Renal cortex interstitium (tissue), 11 donors: ENCODE results near the gene DENND2A. TPM values are rescaled to one million over a fixed set of nuclear protein-coding genes. Genes with fewer than 3 reads are reported as not detected.
A peak's percentile ranks its signal among the peaks of the same experiment; 100 is the strongest.

Experiments
- DNase-seq, 11 donors: peaks; one replicate each; pipeline ENCODE4 v3.0.0-alpha.2; 2013; ENCODE audit warnings: low read depth in 9 of 11, low spot score in 4 of 11; ENCODE audit errors: extremely low read depth in 1 of 11
- polyA plus RNA-seq, 3 donors: library from polyadenylated mRNA; unstranded; fragments of 120-200 nt; gene quantifications; one replicate each; pipeline ENCODE4 v1.2.1, GENCODE V29; 2013; ENCODE audit not compliant: insufficient read length in 3 of 3

Gene DENND2A
- polyA plus RNA-seq, 3 donors = 34.2 to 37.3 (median 35.4) TPM

DNA sequence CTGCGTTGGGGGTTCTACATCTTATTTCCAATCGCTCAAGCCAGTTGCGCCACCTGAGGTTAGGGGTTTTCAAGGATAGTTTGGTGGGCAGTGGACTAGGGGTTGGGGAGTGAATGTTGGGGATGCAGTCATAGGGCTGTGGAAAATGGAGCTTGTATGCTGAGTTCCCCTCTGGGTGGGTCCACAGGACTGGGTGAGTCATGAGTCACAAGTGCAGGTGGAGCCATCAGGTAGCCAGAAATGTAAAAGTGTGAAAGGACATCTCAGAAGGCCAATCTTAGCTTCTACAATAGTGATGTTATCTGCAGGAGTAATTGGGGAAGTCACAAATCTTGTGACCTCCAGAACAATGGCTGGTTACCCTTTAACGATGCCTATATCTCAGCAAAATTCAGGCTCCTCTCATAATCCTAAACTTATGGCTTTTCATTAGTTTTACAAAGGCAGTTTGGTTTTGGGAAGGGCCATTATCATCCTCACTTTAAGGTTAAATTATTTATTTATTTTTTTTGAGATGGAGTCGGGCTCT lies 143.3 kb downstream of the DENND2A start:
- DNase-seq = no peak

DNA sequence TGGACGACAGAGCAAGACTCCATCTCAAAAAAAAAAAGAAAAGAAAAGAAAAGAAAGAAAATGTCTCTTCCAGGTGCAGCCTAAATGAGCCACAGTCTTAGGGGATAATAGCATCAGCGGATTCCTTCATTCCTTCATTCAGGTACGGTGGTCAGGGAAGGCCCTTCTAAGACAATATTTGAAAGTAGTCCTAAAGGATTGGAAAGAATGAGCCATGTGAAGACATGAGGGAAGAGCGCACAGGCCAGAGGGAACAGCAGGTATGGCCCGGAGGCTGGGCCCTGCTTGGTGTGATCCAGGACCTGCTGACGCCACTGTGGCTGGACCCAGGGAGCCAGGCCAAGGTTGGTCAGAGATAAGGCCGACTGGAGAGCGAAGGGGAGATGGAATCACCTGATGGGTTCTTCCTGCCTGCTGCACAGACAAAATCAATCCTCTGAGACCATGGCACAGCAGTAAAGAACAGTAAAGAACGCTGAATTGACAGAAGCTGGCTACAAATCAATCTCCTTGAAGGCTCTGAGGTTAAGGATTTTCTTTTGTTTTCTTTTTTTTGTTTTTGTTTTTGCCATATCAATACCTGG lies 145.0 kb downstream of the DENND2A start:
- DNase-seq = no peak

DNA sequence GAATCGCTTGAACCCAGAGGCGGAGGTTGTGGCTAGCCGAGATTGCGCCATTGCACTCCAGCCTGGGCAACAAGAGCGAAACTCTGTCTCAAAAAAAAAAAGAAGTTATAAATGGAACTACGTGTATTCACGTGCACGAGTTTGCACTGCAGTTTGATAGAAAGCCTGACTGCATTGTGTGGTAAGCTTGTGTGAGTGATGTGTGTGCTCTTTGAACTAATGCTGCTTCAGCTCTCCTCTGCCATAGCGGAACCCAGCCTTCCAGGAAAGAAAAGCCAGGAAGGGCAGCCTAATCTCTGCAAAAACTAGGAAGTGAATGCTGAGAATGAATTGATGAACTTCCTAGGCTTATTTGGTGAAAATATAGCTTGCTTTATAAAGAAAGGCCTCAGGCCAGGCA lies 145.7 kb downstream of the DENND2A start:
- no peak for DNase-seq

DNA sequence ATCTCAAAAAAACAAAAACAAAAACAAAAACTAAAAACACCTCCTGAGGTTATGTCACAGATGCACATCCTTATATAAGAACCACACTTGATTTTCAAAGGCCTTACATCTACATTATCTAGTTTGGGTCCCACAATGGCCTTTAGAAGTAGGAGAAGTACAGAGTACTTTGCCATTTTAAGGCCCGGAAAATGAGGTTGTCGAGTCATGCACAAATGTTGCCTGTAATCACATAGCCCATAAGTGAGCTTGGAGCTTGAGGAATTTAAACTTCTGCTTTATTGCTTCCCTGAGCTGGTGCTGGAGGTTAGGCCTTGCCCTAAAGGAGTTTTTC lies 151.6 kb downstream of the DENND2A start:
- DNase-seq = no peak

DNA sequence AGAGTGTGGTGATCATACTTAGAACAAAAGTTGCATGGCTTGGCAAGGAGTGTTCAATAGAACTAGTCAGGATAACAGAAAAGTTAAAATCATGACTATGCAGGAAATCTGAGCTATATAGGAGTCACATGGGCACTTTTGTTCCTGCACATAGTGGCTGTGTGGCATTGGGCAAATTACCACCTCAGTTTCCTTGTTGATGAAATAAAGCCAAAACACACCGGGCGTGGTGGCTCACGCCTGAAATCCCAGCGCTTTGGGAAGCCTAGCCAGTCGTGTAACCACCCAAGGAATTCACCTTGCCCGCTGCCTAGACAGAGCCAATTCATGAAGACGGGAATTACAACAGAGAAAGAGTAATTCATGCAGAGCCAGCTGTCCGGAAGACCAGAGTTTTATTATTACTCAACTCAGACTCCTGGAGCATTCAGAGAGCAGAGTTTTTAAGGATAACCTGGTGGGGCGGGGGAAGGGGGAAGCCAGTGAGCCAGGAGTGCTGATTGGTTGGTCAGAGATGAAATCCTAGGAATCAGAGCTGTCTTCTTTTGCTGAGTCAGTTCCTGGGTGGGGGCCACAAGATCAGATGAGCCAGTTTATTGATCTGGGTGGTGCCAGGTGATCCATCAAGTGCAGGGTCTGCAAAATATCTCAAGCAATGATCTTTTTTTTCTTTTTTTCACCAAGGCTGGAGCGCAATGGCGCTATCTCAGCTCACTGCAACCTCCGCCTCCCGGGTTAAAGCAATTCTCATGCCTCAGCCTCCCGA lies 154.9 kb downstream of the DENND2A start:
- no peak for DNase-seq

DNA sequence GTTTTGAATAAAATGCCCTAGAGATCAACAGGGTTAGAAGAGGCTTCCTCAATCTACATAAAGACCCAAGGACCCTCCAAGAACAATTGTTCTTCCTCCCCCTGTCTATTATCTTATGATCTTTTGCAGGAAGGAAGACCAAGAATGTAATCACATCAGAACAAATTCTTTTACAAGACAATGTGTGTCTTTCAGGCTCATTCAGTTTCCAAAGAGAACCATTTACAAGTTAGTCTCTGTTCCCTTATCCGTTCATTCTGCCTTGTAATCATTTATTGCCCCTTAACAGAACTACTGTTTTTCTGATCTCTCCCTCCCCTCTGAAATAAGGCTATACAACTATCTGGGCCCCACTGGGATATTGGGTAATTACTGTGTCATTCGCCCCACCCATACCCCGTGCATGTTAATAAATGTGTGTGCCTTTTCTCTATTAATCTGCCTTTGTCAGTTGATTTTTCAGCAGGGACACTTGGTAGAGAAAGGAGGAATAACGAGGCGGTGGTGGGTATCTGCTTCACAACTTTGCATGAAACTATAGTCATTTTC lies 155.6 kb downstream of the DENND2A start:
- no peak for DNase-seq

DNA sequence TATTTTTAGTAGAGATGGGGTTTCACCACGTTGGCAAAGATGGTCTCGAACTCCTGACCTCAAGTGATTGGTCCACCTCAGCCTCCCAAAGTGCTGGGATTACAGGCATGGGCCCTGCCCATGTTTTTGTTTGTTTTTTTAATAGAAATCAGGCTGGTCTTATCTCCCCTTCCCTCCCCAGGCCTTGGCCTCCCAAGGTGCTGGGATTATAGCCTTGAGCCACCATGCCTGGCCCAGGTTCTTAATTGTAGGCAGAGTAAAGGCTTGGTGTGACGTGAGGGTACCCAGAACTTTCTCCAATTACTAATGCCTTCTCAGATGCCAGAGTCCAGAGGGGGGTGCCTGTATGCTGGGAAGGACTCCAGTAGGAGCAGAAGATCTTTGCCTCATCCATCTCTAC lies 156.1 kb downstream of the DENND2A start:
- no peak for DNase-seq

DNA sequence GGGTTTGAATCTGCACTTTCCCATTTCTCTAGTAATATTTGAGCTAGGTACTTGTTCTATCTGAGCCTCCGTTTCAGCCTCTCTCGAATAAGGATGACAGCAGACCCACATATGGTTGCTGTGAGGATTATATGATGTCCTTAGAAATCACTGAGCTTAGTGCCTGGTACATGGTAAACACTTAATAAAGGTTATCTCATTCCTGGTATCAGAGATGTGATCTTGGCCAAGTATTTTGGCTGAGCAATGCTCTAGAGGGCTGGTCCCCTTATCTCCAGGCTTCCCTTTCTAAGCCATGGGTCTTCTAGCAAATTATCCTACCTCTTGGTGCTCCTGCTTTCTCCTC lies 160.9 kb downstream of the DENND2A start:
- no peak for DNase-seq

DNA sequence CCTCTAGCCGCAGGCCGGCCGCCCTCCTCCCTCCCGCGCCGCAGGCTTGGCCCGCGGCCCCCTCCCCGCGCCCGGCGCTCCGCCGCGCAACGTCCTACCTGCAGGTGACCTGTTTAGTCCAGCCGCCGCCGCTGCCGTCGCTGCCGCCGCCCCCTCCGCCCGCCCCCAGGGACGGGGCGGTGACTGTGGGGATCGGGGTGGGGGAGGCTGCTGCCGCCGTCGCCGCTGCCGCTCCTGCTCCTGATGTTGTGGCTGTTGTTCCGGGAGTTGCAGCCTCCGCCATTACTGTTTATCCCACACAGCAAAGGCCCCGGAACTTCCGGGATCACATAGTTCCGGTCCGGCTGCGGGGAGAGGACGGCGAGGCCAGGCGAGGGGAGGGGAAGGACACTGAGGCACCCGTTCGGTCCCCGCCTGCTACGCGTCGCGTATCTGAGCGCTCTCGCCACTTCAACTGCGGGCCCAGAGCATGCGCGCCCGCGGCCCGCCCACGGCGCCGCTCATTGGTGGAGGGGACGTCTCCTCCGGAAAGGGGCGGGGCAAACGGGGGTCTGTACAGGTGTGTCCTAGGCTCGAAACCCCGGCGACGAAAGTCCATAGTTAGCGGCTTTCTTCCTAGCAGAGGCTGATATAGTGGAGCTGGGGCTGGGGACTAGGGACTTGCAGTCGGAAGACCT lies 161.4 kb downstream of the DENND2A start, which contains the start of gene MKRN1:
Gene MKRN1, minus strand, starts transcription at position 444 of the 677 bp plus-strand sequence. Its CDS starts 161 bp downstream, at position 283.
- peak; percentile 83 to 94 (median 90) for DNase-seq

DNA sequence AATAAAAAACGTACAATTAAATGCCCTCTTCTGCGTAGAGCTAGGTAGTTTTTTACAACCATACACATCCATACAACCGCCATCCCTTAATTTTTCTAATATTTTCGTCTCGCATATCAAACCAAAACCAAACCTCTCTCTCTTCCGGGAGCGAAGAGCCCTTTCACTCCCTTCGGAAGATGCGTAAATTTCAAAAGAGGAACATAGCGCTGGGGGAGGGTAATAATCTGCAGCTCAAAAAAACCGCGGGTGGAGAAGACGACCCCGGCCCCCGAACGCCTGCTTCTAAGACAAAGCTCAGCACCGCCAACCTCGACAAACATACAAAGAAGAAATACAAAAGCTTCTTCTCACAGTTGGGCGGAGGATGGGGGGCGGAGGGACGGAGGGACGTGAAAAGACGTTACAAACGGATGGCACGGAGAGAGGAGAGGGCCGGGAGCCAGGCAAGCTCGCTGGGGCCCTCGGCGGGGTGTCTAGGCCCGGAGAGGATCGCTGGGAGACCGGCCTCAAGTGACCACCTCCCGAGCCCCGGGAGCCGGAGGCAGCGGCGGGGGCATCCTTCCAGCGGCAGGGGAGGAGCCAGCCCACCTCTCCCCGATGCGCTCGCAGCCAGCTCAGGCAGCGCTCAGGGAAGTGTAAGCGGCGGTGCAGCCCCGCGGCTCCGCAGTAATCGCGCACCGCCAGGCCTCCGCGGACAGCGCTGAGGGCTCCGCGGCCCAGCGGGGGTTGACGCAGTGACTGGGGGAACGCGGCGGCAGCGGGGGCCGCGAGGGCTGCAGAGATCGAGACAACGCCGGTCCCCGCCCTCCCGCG lies 162.2 kb downstream of the DENND2A start:
- peak in 6 of 11 donors; percentile 4 to 37 (median 17) for DNase-seq

DNA sequence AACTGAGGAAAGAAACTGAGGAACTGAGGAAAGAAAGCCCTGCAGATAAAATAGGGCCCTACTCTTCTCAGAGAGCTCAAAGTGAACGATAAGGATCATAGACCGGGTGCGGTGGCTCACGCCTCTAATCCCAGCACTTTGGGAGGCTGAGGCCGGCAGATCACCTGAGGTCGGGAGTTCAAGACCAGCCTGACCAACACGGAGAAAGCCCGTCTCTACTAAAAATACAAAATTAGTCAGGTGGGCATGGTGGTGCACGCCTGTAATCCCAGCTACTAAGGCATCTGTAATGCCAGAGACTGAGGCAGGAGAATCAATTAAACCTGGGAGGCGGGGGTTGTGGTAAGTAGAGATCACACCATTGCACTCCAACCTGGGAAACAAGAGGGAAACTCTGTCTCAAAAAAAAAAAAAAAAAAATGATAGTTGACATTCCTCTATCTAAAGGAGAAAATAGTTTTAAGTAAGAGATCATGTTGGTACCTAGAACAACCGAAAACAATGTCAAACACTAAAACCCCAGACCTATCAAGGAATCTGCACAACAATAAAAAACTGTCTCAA lies 163.8 kb downstream of the DENND2A start:
- no peak for DNase-seq

DNA sequence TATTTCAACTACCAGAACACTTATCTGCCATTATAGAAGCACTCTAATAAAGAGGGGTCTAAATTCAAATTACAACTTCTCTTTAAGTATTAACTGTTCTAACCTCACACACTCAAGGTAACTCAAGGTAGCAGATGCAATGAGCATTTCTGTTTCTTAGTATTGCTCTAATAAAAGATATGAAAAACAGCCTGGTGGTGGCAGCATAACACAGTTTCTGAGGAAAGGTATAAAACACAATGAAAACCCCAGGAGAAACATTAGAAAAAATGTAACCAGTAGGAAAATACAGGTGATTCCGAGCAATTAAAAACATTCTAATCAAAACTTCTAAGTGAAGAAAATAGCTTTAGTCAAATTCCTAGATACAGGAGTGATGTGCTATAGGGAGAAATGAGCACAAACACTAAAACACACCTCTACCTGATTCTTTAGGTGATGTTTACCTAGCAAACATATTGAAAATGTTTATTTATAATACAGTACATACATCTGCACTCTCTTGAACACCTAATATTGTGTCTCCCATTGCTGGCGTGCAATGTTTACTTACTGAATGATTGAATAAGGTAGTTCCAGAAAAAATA lies 164.8 kb downstream of the DENND2A start:
- DNase-seq = peak in 5 of 11 donors; percentile 25 to 48 (median 30)

Other genes starting within 250 kb of the DENND2A start
- gene SLC37A3, start 242.3 kb downstream of the DENND2A start, polyA plus RNA-seq = 10 to 100 TPM; 49.6 to 62.9 (median 57.3) TPM
- 1 to 10 TPM; 2.0 to 3.3 (median 2.2) TPM for gene RAB19, start 236.8 kb downstream of the DENND2A start, polyA plus RNA-seq
- gene MKRN1, start 161.3 kb downstream of the DENND2A start, polyA plus RNA-seq = 100 to 1,000 TPM; 116 to 138 (median 116) TPM
- gene ADCK2, start 32.1 kb upstream of the DENND2A start, polyA plus RNA-seq = 10 to 100 TPM; 20.7 to 27.0 (median 23.1) TPM
- gene NDUFB2, start 55.9 kb upstream of the DENND2A start, polyA plus RNA-seq = 100 to 1,000 TPM; 145 to 193 (median 193) TPM